ENCODE results near the gene CPLX3. TPM values are rescaled to one million over a fixed set of nuclear protein-coding genes. Genes with fewer than 3 reads are reported as not detected.
A peak's percentile ranks its signal among the peaks of the same experiment; 100 is the strongest.

Gene CPLX3
- total and polyA plus RNA-seq, 7 experiments from 2014 or later: 0.27 to 0.60 TPM; not detected in 5

- Histone ChIP-seq H3K9me3 (ENCODE audit: control insufficient read depth in 2 of 3, low read length in 3 of 3) (no peaks in the 10 kb centered on the region), H3K4me1 (ENCODE audit: control insufficient read depth in 2 of 2, insufficient read depth in 2 of 2, low read length in 2 of 2) (peaks cover 23 to 34% of the 10 kb centered on the region in 2 donors), H3K4me3 (ENCODE audit: low read length) (no peak overlapping the region), H3K27ac (ENCODE audit: low read depth, low read length) (peak overlapping the region; percentile 16), H3K27me3 (ENCODE audit: control insufficient read depth in 2 of 2, insufficient read depth in 2 of 2, low read length in 2 of 2) (no peaks in the 10 kb centered on the region), H3K36me3 (ENCODE audit: control insufficient read depth in 2 of 3, insufficient read depth in 3 of 3, low read length in 3 of 3) (peaks cover 9 to 37% (median 20%) of the 10 kb centered on the region in 3 experiments)
- no peak overlapping the region for H3K4me3 Mint-ChIP-seq
- peaks cover 0 to 24% (median 4%) of the 10 kb centered on the region in 5 donors for H3K36me3 Mint-ChIP-seq
- no peaks in the 10 kb centered on the region for H3K9me3 Mint-ChIP-seq
- CTCF ChIA-PET: no interaction called here
- no peaks in the 10 kb centered on the region for H3K27me3 Mint-ChIP-seq
- ATAC-seq (no peak), DNase-seq (no peak)
- peak overlapping the region; percentile 30 to 81 (median 70) for H3K27ac Mint-ChIP-seq
- POLR2A ChIA-PET: interaction anchor here (1.0 to 1.8 kb wide), 4 partner anchors 12 to 14 kb away, joined by 3 to 9 read pairs (median 4); no protein-coding TSS in a partner anchor
- peaks cover 19 to 40% (median 35%) of the 10 kb centered on the region in 7 donors for H3K4me1 Mint-ChIP-seq
- intact Hi-C loops (cut with micrococcal nuclease): no loop called here
These were observed 30.1 kb downstream of the CPLX3 start for GRCh38 chr15:74856537-74856936.

- Histone ChIP-seq H3K27me3 (ENCODE audit: control insufficient read depth in 2 of 2, insufficient read depth in 2 of 2, low read length in 2 of 2) (no peaks in the 10 kb centered on the region), H3K9me3 (ENCODE audit: control insufficient read depth in 2 of 3, low read length in 3 of 3) (no peaks in the 10 kb centered on the region), H3K27ac (ENCODE audit: low read depth, low read length) (peak overlapping the region; percentile 16), H3K36me3 (ENCODE audit: control insufficient read depth in 2 of 3, insufficient read depth in 3 of 3, low read length in 3 of 3) (peaks cover 3 to 31% (median 17%) of the 10 kb centered on the region in 3 experiments), H3K4me3 (ENCODE audit: low read length) (no peak overlapping the region), H3K4me1 (ENCODE audit: control insufficient read depth in 2 of 2, insufficient read depth in 2 of 2, low read length in 2 of 2) (peaks cover 23 to 34% of the 10 kb centered on the region in 2 donors)
- ChIA-PET CTCF (no interaction called here), POLR2A (interaction anchor here (1.0 to 1.8 kb wide), 3 partner anchors 13 to 14 kb away, joined by 3 to 9 read pairs (median 6); no protein-coding TSS in a partner anchor)
- Mint-ChIP-seq H3K27ac (peak overlapping the region in 8 of 9 donors; percentile 30 to 90 (median 80)), H3K9me3 (no peaks in the 10 kb centered on the region), H3K4me3 (peak overlapping the region in 1 of 10 donors; percentile 42), H3K4me1 (peaks cover 19 to 41% (median 33%) of the 10 kb centered on the region in 7 donors), H3K27me3 (no peaks in the 10 kb centered on the region), H3K36me3 (peaks cover 0 to 18% (median 4%) of the 10 kb centered on the region in 5 donors)
- peak; percentile 29 for ATAC-seq
- intact Hi-C loops (cut with micrococcal nuclease): no loop called here
- DNase-seq: no peak
These were observed 30.7 kb downstream of the CPLX3 start for GRCh38 chr15:74857082-74857655.

GRCh38 chr15:74857671-74858368 is 31.4 kb downstream of the CPLX3 start:
- DNase-seq (no peak), ATAC-seq (peak; percentile 56)
- Mint-ChIP-seq H3K4me1 (peaks cover 19 to 45% (median 33%) of the 10 kb centered on the region in 7 donors), H3K9me3 (no peaks in the 10 kb centered on the region), H3K4me3 (peak overlapping the region in 5 of 10 donors; percentile 9 to 59 (median 41)), H3K36me3 (peaks cover 0 to 15% (median 4%) of the 10 kb centered on the region in 5 donors), H3K27ac (peak overlapping the region; percentile 30 to 83 (median 72)), H3K27me3 (no peaks in the 10 kb centered on the region)
- ChIA-PET POLR2A (interaction anchor here (0.6 to 2.0 kb wide), 4 partner anchors 10 to 83 kb away, joined by 3 to 9 read pairs (median 5); partner anchors contain the start of gene SCAMP2), CTCF (interaction anchor here (1.2 to 1.5 kb wide), 3 partner anchors 10 to 44 kb away, joined by 3 to 4 read pairs (median 4); no protein-coding TSS in a partner anchor)
- Histone ChIP-seq H3K4me1 (ENCODE audit: control insufficient read depth in 2 of 2, insufficient read depth in 2 of 2, low read length in 2 of 2) (peaks cover 23 to 34% of the 10 kb centered on the region in 2 donors), H3K27me3 (ENCODE audit: control insufficient read depth in 2 of 2, insufficient read depth in 2 of 2, low read length in 2 of 2) (no peaks in the 10 kb centered on the region), H3K9me3 (ENCODE audit: control insufficient read depth in 2 of 3, low read length in 3 of 3) (no peaks in the 10 kb centered on the region), H3K27ac (ENCODE audit: low read depth, low read length) (peak overlapping the region; percentile 10), H3K36me3 (ENCODE audit: control insufficient read depth in 2 of 3, insufficient read depth in 3 of 3, low read length in 3 of 3) (peaks cover 0 to 25% (median 11%) of the 10 kb centered on the region in 3 experiments), H3K4me3 (ENCODE audit: low read length) (no peak overlapping the region)
- intact Hi-C loops (cut with micrococcal nuclease): loop anchor here in 1 of 2 donors (2.0 kb wide), 1 partner anchor 13 kb away; no protein-coding TSS in a partner anchor

GRCh38 chr15:74858369-74858740 is 31.9 kb downstream of the CPLX3 start:
- ChIA-PET POLR2A (interaction anchor here (0.6 to 2.0 kb wide), 2 partner anchors 9 to 82 kb away, joined by 3 to 7 read pairs; no protein-coding TSS in a partner anchor), CTCF (interaction anchor here (1.2 to 1.5 kb wide), 3 partner anchors 10 to 43 kb away, joined by 3 to 4 read pairs (median 4); no protein-coding TSS in a partner anchor)
- intact Hi-C loops (cut with micrococcal nuclease): loop anchor here in 1 of 2 donors (2.0 kb wide), 1 partner anchor 14 kb away; no protein-coding TSS in a partner anchor
- peak overlapping the region in 8 of 9 donors; percentile 30 to 81 (median 76) for H3K27ac Mint-ChIP-seq
- no peak for DNase-seq
- Histone ChIP-seq H3K4me1 (ENCODE audit: control insufficient read depth in 2 of 2, insufficient read depth in 2 of 2, low read length in 2 of 2) (peaks cover 23 to 35% of the 10 kb centered on the region in 2 donors), H3K27me3 (ENCODE audit: control insufficient read depth in 2 of 2, insufficient read depth in 2 of 2, low read length in 2 of 2) (no peaks in the 10 kb centered on the region), H3K9me3 (ENCODE audit: control insufficient read depth in 2 of 3, low read length in 3 of 3) (no peaks in the 10 kb centered on the region), H3K36me3 (ENCODE audit: control insufficient read depth in 2 of 3, insufficient read depth in 3 of 3, low read length in 3 of 3) (peaks cover 0 to 19% (median 5%) of the 10 kb centered on the region in 3 experiments), H3K27ac (ENCODE audit: low read depth, low read length) (peak overlapping the region; percentile 10), H3K4me3 (ENCODE audit: low read length) (no peak overlapping the region)
- peak overlapping the region in 1 of 10 donors; percentile 25 for H3K4me3 Mint-ChIP-seq
- peaks cover 20 to 47% (median 33%) of the 10 kb centered on the region in 7 donors for H3K4me1 Mint-ChIP-seq
- ATAC-seq: no peak
- H3K9me3 Mint-ChIP-seq: no peaks in the 10 kb centered on the region
- H3K27me3 Mint-ChIP-seq: no peaks in the 10 kb centered on the region
- H3K36me3 Mint-ChIP-seq: peaks cover 0 to 10% (median 2%) of the 10 kb centered on the region in 5 donors

GRCh38 chr15:74863239-74864056 is 37.0 kb downstream of the CPLX3 start:
- peak overlapping the region; percentile 56 for H3K27ac ChIP-seq (ENCODE audit: low read depth, low read length)
- ChIA-PET POLR2A (interaction anchor here (1.1 kb wide), 1 partner anchor 9 kb away, joined by 4 read pairs; no protein-coding TSS in a partner anchor), CTCF (interaction anchor here (1.6 kb wide), 1 partner anchor 38 kb away, joined by 5 read pairs; no protein-coding TSS in a partner anchor)
- H3K4me3 ChIP-seq (ENCODE audit: low read length): no peak overlapping the region
- intact Hi-C loops (cut with micrococcal nuclease): no loop called here
- H3K9me3 ChIP-seq (ENCODE audit: control insufficient read depth in 2 of 3, low read length in 3 of 3): no peaks in the 10 kb centered on the region
- Mint-ChIP-seq H3K9me3 (peaks cover 0 to 4% (median 0%) of the 10 kb centered on the region in 11 donors), H3K27me3 (no peaks in the 10 kb centered on the region), H3K4me1 (peaks cover 50 to 75% (median 53%) of the 10 kb centered on the region in 7 donors), H3K36me3 (peaks cover 0 to 28% (median 13%) of the 10 kb centered on the region in 5 donors), H3K4me3 (peak overlapping the region; percentile 2 to 57 (median 35)), H3K27ac (peak overlapping the region; percentile 53 to 90 (median 78))
- DNase-seq: no peak
- H3K36me3 ChIP-seq (ENCODE audit: control insufficient read depth in 2 of 3, insufficient read depth in 3 of 3, low read length in 3 of 3): no peaks in the 10 kb centered on the region
- H3K27me3 ChIP-seq (ENCODE audit: control insufficient read depth in 2 of 2, insufficient read depth in 2 of 2, low read length in 2 of 2): no peaks in the 10 kb centered on the region
- ATAC-seq: no peak
- H3K4me1 ChIP-seq (ENCODE audit: control insufficient read depth in 2 of 2, insufficient read depth in 2 of 2, low read length in 2 of 2): peaks cover 36 to 53% of the 10 kb centered on the region in 2 donors
